ENCODE measurements around the gene RPTOR.

DNA sequence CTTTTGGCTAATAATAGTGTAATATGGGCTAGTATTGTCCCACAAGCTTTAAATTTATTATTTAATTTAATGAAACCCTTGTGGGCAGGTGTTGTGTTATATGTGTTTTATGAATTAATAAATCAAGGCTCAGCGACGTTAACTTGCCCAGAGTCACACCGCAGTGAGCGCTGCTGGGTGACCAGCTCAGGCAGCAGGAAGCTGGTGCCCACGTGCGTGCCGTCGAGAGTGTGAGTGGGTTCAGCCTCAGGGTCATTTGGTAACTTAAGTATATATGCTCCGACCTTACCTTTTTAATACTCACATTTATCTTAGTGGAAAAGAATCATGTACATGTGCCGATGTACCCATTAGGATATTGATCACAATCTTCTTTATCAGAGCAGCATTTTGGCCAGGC is 309.6 kb downstream of the RPTOR start:
- no peak for TF ChIP-seq POLR2A (IDR thresholded peaks at IDR 0.05; ENCODE audit: low read depth, low read length)
- no peak for TF ChIP-seq TAF1 (IDR thresholded peaks at IDR 0.05; ENCODE audit: low read depth, low read length)

Data from GM12891 (cell line).